Effector CD8-positive, alpha-beta T cell (primary cell): Measurements from ENCODE around the gene SCN11A.
"Not testable (repeated sequence)": the region's sequence is repeated elsewhere in the genome, so short reads cannot be mapped to it uniquely, and the experiment has no call there.

Experiments used
- DNase-seq: peaks from one replicate; lab custom pipeline; 2025; lab: John Stamatoyannopoulos, UW

SCN11A gene

GRCh38 chr3:39065197-39065596 lies 13.5 kb upstream of the SCN11A start:
- DNase-seq: no peak

- no peak for DNase-seq
Observed at GRCh38 chr3:39064646-39065045, 12.9 kb upstream of the SCN11A start.

- no peak for DNase-seq
Observed at GRCh38 chr3:39063143-39063542, 11.4 kb upstream of the SCN11A start.

GRCh38 chr3:39062180-39062579 lies 10.4 kb upstream of the SCN11A start:
- no peak for DNase-seq

GRCh38 chr3:39061228-39061627 lies 9.5 kb upstream of the SCN11A start:
- not testable (repeated sequence) for DNase-seq

GRCh38 chr3:39056151-39056550 lies 4.4 kb upstream of the SCN11A start:
- DNase-seq: no peak

GRCh38 chr3:39053696-39054095 lies 2.0 kb upstream of the SCN11A start:
- no peak for DNase-seq

GRCh38 chr3:39052583-39052982 lies 839 bp upstream of the SCN11A start:
- DNase-seq: no peak

- DNase-seq: no peak
Observed at GRCh38 chr3:39050029-39050428, 1.7 kb downstream of the SCN11A start.

- DNase-seq: no peak
Observed at GRCh38 chr3:39038165-39038564, 13.6 kb downstream of the SCN11A start.

- DNase-seq: no peak
Observed at GRCh38 chr3:39029556-39029955, 22.2 kb downstream of the SCN11A start.

GRCh38 chr3:39028546-39028945 lies 23.2 kb downstream of the SCN11A start:
- no peak for DNase-seq

- no peak for DNase-seq
Observed at GRCh38 chr3:39025222-39025970, 26.3 kb downstream of the SCN11A start.

- no peak for DNase-seq
Observed at GRCh38 chr3:39024497-39024896, 27.2 kb downstream of the SCN11A start.

GRCh38 chr3:39022286-39022630 lies 29.5 kb downstream of the SCN11A start:
- DNase-seq: no peak

- DNase-seq: no peak
Observed at GRCh38 chr3:39021465-39022285, 30.1 kb downstream of the SCN11A start.

GRCh38 chr3:39021029-39021428 lies 30.7 kb downstream of the SCN11A start:
- DNase-seq: no peak

GRCh38 chr3:39019299-39019698 lies 32.4 kb downstream of the SCN11A start:
- no peak for DNase-seq

GRCh38 chr3:39015418-39015817 lies 36.3 kb downstream of the SCN11A start:
- no peak for DNase-seq

GRCh38 chr3:39013921-39014509 lies 37.7 kb downstream of the SCN11A start:
- no peak for DNase-seq

- no peak for DNase-seq
Observed at GRCh38 chr3:39013289-39013688, 38.5 kb downstream of the SCN11A start.

GRCh38 chr3:39011191-39011736 lies 40.5 kb downstream of the SCN11A start:
- no peak for DNase-seq

- no peak for DNase-seq
Observed at GRCh38 chr3:39005295-39005694, 46.4 kb downstream of the SCN11A start.
